ENCODE measurements around the gene JMJD1C.
A peak's percentile ranks its signal among the peaks of the same experiment; 100 is the strongest.
"Not testable (repeated sequence)": the region's sequence is repeated elsewhere in the genome, so short reads cannot be mapped to it uniquely, and the experiment has no call there.

Gene JMJD1C

DNA sequence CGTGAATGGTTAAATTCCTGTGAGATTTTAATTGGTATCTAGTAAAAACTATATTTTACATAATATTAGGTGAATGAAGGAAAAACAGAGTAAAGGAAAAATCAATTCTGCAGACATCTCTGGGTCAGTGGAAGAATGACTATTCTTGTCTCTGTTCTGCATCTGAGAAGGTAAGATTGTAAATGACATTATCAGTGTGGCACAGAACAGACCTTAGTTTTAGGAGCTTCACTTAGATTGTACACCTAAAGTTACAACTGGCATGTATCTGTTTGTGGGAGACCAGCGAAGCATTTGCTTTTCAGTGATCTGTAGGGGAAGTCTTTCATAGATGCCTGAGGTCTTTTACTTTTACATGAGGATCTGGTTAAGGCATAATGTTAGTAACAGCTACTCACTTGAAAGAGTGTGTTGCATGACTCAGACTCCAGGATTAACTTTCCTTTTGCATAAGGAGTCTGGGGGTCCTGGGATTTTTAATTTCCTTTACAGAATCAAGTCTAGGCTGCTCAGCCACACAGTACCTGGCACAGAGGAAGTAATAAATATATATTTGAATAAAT is 56.2 kb downstream of the JMJD1C start:
- DNase-seq (ENCODE audit: low spot score), result peak; percentile 38

GRCh38 chr10:63407136-63407662 is 58.6 kb downstream of the JMJD1C start:
- DNase-seq (ENCODE audit: low spot score), result no peak

- DNase-seq (ENCODE audit: low spot score), result no peak
Measured at GRCh38 chr10:63396133-63396761, 69.5 kb downstream of the JMJD1C start.

DNA sequence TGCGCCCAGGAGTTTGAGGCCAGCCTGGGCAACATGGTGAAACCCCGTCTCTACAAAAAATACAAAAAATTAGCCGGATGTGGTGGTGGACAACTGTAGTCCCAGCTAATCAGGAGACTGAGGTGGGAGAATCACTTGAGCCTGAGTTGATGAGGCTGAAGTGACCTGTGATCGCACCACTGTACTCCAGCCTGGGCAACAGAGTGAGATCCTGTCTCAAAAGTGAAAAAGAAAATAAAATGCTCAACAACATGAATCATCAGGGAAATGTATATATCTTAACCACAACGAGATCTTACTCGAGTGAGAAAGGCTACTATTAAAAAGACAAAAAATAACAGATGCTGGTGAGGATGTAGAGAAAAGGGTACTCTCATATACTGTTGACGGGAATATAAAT is 72.7 kb downstream of the JMJD1C start:
- DNase-seq (ENCODE audit: low spot score), result no peak

GRCh38 chr10:63392224-63392623 is 73.6 kb downstream of the JMJD1C start:
- no peak for DNase-seq (ENCODE audit: low spot score)

DNA sequence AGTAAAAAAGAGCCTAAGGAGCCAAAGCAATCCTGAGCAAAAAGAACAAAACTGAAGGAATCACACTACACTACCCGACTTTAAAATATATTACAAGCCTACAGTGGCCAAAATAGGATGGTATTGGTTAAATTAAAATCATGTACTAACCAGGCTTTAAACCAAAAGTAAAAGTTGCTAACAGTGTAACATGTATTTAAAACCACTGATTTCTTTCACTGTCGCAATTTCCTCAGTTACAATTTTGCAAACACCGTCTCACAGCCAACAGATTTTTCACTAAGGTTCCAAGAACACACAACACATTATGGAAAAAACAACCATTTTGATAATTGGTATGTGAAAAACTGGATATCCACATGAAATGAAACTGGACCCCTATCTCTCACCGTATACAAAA is 74.0 kb downstream of the JMJD1C start:
- no peak for DNase-seq (ENCODE audit: low spot score)

DNA sequence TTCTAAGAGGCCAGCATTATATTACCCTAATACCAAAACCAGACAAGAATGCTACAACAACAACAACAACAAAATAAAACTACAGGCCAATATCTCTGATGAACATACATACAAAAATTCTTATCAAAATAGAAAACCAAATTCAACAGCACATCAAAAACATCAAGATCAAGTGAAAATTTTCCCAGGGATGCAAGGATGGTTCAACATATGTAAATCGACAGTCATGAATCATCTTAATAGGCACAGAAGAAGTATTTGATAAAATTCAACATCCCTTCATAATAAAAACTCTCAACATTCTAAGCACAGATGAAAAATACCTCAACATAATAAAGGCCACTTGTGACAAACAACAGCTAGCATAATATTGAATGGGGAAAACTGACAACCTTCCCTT is 75.3 kb downstream of the JMJD1C start:
- DNase-seq (ENCODE audit: low spot score), result no peak

- DNase-seq (ENCODE audit: low spot score), result no peak
Measured at GRCh38 chr10:63388421-63389031, 77.3 kb downstream of the JMJD1C start.

DNA sequence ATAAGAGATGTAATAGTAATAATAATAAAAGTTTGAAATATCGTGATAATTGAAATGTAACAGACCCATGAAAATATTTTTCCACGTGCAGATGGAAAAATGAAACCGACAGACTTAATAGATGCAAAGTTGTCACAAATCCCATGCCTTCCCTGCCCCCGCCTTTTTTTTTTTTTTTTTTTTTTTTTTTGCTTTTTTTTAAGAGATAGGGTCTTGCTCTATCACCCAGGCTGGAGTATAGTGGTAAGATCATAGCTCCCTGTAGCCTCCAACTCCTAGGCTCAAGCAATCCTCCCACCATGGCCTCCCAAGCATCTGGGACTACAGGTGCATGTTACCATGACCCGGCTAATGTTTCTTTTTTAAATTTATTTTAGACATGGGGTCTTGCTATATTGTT is 80.5 kb downstream of the JMJD1C start:
- DNase-seq (ENCODE audit: low spot score), result no peak

DNA sequence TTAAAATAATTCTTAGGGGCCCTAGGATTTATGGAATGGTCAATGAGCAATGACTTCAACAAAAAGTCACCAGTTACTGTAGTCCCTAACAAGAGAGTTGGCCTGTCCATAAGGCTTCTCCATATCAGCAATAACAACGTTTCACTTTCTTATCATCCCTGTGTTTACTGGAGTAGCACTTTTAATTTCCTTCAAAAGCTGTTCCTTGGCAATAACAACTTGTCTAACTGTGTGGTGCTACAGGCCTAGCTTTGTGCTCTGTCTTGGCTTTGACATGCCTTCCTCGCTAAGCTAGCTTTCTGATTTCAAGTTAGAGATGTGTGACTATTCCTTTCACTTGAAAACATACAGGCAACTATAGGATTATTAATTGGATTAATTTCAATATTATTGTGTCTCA is 81.1 kb downstream of the JMJD1C start:
- no peak for DNase-seq (ENCODE audit: low spot score)

DNA sequence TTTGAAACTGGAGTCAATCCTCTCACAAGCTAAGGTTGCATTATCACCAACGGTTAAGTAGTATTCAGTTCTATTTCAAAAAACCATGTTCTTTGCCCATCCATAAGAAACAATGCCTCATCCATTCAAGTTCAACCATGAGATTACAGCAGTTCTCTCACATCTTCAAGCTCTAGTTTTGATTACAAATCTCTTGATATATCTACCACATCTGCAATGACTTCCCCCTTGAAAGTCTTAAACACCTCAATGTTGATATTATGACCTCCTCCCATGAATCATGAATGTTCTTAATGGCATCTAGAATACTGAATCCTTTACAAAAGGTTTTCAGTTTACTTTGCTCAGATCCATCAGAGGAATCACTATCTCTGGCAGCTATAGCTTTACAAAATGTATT is 81.8 kb downstream of the JMJD1C start:
- DNase-seq (ENCODE audit: low spot score), result no peak

GRCh38 chr10:63383141-63383540 is 82.6 kb downstream of the JMJD1C start:
- no peak for DNase-seq (ENCODE audit: low spot score)

- DNase-seq (ENCODE audit: low spot score), result no peak
Measured at GRCh38 chr10:63382066-63382465, 83.7 kb downstream of the JMJD1C start.

GRCh38 chr10:63377305-63377661 is 88.5 kb downstream of the JMJD1C start:
- DNase-seq (ENCODE audit: low spot score), result not testable (repeated sequence)

DNA sequence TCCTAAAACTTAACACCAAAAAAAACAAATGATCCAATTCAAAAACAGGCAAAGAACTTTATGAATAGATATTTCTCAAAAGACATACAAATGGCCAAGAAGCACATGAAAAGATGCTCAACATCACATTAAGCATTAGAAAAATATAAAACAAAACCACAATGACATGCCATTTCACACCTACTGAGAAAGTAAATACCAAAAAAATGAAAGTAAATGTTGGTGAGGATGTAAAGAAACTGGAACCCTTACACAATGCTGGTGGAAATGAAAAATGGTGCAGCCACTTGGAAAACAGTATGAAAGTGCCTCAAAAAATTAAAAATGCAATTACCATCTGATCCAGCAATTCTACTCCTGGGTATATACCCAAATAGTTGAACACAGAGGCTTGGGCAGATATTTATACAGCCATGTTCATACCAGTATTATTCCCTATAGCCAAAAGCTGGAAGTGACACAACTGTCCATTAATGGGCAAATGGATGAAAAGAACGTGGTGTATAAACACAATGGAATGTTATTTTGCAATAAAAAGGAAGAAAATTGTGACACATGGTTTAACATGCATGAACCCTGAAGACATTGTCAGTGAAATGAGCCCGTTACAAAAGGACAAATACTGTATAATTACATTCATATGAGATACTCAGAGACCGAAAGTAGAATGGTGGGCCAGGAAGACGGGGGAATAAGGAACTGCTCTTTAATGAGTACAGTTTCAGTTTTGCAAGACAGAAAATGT is 89.0 kb downstream of the JMJD1C start:
- DNase-seq (ENCODE audit: low spot score), result no peak

DNA sequence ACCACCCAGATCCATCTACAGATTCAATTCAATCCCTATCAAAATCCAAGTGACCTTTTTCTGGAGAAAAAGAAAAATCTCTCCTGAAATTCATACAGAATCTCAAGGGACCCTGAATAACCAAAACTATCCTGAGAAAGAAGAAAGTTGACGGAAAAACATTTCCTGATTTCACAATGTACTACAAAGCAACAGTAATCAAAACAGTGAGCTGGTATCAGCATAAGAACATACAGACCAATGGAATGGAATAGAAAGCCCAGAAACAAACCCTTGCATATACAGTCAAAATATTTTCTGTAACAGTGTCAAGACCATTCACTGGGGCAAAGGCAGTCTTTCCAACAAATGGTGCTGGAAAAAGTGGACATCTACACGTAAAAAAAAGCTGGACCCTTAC is 89.9 kb downstream of the JMJD1C start:
- no peak for DNase-seq (ENCODE audit: low spot score)

DNA sequence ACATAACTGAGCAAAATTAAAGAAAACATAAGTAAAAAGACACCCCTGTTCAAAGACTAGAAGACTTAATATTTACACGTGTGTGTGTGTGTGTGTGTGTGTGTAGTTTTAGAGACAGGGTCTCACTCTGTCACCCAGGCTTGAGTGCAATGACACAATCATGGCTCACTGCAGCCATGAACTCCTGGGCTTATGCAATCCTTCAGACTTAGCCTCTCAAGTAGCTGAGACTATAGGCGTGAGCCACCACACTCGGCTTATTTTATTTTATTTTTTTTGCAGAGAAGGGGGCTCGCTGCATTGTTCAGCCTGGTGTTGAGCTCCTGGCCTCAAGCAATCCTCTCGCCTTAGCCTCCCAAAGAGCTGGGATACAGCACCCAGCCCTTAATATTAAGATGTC is 90.3 kb downstream of the JMJD1C start:
- no peak for DNase-seq (ENCODE audit: low spot score)

DNA sequence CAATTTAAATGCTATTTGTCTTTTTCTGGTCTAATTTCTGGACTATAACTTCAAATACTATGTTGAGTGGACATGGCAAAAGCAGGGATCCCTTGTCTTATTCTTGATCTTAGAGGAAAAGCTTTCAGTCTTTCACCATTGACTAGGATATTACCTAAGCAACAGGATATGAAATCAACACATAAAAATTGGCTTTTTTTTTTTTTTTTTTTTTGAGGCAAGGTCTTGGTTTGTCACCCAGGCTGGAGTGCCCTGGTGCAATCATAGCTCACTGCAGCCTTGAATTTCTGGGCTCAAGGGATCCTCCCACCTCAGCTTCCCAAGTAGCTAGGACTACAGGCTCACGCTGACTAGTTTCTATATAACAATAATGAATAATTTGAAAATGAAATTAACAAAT is 90.8 kb downstream of the JMJD1C start:
- DNase-seq (ENCODE audit: low spot score), result no peak

DNA sequence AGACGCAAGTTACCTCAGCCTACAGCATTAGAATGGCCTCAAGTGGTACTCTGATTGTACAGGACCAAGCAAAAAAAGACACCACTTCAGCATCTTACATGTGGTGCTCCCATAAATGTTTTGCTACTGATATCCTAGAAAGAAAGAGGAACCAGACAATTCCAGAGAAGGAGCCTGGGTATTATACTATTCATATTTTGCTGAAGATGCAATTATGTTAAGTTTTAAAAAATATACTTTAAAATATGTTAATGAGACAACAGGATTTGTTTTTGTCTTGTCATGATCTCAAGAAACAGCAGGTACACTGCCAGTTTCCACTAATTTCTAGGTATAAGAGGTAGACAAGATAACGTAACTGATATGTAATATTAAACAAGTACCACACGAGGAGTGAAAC is 92.6 kb downstream of the JMJD1C start:
- no peak for DNase-seq (ENCODE audit: low spot score)

GRCh38 chr10:63369711-63370110 is 96.1 kb downstream of the JMJD1C start:
- no peak for DNase-seq (ENCODE audit: low spot score)

- DNase-seq (ENCODE audit: low spot score), result no peak
Measured at GRCh38 chr10:63368365-63368764, 97.4 kb downstream of the JMJD1C start.

- DNase-seq (ENCODE audit: low spot score), result no peak
Measured at GRCh38 chr10:63366933-63367332, 98.8 kb downstream of the JMJD1C start.
